ENCODE results near the gene ZMYM4.

DNA sequence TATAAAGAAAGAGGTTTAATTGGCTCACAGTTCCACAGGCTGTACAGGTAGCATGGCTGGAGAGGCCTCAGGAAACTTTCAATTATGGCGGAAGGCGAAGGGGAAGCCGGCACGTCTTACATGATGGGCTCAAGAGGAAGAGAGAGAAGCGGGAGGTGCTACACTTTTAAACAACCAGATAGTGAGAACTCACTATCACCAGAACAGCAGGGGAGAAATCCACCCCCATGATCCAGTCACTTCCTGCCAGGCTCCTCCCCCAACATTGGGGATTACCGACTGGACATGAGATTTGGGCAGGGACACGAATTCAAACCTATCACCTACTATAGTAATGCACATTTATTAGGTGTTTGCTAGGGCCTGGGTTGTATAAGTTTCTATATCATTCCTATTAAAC lies 117.8 kb downstream of the ZMYM4 start:
- no peak for TF ChIP-seq SUZ12 (IDR thresholded peaks at IDR 0.05; ENCODE audit: extremely low read depth, insufficient read depth, insufficient read length)
- TF ChIP-seq YY1 (IDR thresholded peaks at IDR 0.05; ENCODE audit: insufficient read depth, insufficient read length) = no peak
- TF ChIP-seq ZNF274 (IDR thresholded peaks at IDR 0.05; ENCODE audit: low read depth, low read length) = no peak
